Prostate gland (tissue), 2 donors: ENCODE measurements around the gene EFNA2.

Source experiments
- POLR2AphosphoS5 ChIP-seq: sonication (generic); formaldehyde crosslinking; IDR thresholded peaks from one replicate; pipeline ENCODE4 v1.6.1; 2017; ENCODE audit warnings: antibody characterized with exemption
- TF ChIP-seq, protein P1 (sequence below), 4 experiments: fragments of 200-600 bp in 2 of 4; fragments of 450-650 bp in 2 of 4; sonication (generic) in 2 of 4; IDR thresholded peaks; 1 replicate in 3 of 4; 2 replicates in 1 of 4; pipeline ENCODE4 v1.5.1; 2016 to 2019; ENCODE audit warnings: antibody characterized with exemption in 4 of 4, mild to moderate bottlenecking in 2 of 4, moderate library complexity in 2 of 4

DNA sequence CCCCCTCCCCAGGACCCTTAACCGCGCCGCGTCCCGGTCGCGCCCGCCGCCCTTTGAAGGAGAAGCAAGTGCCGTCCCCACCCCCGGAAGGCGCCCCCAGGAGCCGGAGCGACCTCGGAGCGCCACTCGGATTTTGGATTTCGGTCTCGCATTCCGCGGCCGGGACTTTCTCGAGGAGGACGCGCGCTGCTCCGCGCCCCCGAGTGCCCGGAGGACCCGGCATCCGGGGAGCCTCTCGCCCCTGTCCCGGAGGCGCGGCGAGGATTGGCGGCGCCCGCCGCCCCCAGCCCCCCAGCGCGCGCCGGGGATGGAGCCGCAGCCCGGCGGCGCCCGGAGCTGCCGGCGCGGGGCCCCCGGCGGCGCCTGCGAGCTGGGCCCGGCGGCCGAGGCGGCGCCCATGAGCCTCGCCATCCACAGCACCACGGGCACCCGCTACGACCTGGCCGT lies 35.7 kb upstream of the EFNA2 start:
- TF ChIP-seq POLR2AphosphoS5 = no peak
- TF ChIP-seq, protein P1, sequence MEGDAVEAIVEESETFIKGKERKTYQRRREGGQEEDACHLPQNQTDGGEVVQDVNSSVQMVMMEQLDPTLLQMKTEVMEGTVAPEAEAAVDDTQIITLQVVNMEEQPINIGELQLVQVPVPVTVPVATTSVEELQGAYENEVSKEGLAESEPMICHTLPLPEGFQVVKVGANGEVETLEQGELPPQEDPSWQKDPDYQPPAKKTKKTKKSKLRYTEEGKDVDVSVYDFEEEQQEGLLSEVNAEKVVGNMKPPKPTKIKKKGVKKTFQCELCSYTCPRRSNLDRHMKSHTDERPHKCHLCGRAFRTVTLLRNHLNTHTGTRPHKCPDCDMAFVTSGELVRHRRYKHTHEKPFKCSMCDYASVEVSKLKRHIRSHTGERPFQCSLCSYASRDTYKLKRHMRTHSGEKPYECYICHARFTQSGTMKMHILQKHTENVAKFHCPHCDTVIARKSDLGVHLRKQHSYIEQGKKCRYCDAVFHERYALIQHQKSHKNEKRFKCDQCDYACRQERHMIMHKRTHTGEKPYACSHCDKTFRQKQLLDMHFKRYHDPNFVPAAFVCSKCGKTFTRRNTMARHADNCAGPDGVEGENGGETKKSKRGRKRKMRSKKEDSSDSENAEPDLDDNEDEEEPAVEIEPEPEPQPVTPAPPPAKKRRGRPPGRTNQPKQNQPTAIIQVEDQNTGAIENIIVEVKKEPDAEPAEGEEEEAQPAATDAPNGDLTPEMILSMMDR (IDR thresholded peaks at IDR 0.05) = peak in 2 of 4 experiments; percentile 19 to 20
